ENCODE measurements around the gene HOMER3.
"Not testable (repeated sequence)": the region's sequence is repeated elsewhere in the genome, so short reads cannot be mapped to it uniquely, and the experiment has no call there.

HOMER3 gene

DNA sequence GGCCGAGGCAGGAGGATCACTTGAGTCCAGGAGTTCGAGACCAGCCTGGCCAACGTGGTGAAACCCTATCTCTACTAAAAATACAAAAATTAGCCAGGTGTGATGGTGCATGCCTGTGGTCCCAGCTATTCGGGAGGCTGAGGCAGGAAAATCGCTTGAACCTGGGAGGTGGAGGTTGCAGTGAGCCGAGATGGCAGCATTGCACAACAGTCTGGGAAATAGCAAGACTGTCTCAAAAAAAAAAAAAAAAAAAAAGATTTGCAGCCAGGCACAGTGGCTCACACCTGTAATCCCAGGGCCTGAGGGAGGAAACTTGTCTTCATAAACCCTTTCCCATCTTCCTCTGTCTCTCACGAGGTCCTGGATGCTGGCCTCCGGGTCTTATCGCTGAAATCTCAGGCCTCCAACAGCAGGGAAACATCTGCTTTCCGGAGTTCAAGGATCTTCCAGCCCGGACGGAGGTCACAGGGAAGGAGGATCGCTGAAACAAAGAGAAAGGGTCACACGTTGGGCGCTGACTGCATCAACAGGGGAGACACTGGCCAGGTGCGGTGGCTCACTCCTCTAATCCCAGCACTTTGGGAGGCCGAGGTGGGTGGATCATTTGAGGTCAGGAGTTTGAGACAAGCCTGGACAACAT is 11.5 kb upstream of the HOMER3 start:
- DNase-seq: not testable (repeated sequence)

DNA sequence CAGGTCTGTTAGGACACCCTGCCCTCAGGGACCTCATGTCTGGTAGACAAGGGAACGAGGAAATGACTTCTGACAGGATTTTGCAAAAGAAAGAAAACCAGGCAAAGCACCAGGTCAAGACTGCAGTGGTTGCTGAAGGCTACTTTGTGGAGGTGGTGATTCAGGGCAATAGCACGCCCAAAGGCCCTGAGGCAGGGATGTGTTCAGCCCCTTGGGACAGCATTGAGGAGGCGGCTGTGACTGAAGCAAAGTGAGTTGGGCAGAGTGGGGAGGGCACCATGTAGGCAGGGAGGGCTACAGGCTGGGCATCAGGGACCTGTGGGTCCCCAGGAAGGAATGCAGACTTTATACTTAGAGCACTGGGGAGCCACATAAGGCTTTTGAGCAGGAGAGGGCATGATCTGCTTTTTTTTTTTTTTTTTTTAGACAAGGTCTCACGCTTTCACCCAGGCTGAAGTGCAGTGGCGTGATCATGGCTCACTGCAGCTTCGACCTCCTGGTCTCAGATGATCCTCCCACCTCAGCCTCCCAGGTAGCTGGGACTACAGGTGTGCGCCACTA is 10.8 kb upstream of the HOMER3 start:
- DNase-seq: no peak

DNA sequence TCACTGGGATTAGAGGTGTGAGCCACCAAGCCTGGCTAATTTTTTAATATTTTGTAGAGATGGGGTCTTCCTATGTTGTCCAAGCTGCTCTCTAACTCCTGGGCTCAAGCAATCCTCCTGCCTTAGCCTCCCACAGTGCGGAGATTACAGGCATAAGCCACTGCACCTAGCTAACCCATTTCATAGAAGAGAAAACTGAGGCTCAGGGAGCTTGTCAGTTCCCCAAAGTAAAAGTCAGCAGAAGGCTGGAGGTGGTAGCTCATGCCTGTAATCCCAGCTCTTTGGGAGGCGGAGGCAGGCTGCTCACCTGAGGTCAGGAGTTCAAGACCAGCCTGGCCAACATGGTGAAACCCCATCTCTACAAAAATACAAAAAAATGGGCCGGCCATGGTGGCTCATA is 8.8 kb upstream of the HOMER3 start:
- DNase-seq: no peak

DNA sequence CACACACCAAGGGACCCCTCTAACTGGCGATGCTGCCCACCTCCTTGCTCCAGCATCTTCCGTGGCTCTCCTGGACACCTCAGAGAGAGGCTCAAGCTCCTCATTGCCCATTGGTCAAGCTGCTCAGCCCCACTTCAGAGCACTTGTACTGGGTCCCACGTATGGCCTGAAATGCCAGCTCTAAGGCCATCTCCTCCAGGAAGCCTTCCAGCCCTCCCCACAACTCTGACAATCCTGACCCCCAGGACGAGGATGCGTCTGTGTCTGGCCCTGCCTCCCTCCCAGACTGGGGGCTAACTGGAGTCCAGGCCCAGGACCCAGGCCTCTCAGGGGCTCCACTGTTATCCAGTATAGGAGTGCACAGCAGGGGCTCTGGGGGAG is 7.9 kb upstream of the HOMER3 start:
- DNase-seq: no peak

DNA sequence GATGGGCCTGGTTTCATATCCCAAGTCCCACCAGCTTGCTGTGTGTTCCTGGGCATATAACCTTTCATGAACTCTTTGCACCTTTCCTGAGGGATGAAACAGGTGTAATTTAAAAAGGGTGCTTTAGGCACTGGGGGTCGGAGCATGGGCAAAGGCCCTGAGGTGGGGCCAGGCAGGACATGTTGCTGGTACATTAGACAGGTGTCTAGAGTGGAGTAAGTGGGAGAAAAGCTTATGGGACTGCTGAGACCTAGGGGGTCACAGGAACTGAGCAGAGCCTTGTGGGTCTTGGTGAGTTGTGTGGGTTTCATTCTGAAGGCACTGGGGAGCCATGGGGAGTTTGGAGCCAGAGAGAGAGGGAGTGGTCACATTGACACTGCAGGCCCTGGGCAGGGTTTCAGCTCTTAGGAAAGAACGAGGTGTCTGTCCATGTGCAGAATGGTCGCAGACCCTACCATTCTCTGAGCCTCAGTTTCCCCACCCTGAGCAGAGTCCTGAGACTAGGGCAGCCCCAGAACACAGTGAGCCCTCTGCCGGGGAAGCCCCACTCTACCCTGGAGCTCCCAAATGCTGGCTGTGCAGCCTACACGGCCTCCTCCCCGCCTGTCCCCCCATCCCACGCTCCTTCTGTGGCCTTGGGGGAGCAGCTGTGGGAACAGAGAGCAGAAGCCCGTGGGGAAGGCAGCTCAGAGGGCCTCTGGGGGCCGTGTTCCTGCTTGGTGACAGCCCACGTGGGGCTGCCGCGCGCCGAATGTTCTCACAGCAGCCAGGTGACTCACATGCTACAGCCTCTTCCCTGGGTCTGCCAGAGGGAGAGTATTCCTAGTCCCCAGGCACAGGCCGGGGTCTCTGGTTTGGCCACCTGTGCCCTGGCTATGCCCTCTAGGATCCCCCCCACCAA is 7.3 kb upstream of the HOMER3 start:
- DNase-seq: no peak

DNA sequence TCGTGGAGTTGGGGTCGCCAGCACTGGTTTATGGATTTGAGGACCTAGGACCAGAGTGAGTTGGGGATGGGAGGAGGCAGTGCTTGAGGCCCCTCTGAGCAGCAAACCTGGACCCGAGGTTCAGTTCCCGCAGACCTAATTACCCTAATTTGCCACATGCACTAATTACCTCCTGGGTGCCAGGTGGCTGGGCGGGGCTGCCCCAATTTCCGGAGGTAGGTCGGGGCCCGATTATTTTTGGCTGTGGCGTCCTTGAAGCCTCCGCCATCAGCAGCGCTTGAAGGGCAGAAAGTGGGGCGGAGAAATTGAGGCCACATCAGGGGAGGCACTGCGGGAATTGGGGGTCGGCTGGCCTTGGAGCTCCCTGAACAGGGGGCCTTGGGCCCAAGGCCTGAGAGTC is 5.9 kb upstream of the HOMER3 start:
- no peak for DNase-seq

DNA sequence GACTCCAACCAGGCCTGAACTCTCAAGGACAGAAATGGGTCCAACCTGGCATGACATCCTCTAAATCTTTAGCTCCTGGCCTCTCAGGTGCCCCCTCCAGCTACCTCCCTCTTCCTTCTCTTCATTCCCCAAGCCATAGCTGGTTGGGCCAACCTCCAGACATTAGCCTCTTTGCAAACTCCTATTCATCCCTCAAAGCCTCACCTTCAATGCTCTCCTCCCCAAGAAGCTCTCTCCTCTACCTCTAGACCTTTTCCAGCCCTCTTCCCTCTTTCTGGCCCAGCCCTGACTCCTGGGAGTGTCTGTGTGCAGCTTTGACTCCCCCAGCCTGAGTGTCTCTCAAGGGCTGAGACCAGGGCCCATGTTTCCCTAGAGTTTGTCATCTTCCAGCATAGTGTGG is 5.3 kb upstream of the HOMER3 start:
- DNase-seq: no peak

DNA sequence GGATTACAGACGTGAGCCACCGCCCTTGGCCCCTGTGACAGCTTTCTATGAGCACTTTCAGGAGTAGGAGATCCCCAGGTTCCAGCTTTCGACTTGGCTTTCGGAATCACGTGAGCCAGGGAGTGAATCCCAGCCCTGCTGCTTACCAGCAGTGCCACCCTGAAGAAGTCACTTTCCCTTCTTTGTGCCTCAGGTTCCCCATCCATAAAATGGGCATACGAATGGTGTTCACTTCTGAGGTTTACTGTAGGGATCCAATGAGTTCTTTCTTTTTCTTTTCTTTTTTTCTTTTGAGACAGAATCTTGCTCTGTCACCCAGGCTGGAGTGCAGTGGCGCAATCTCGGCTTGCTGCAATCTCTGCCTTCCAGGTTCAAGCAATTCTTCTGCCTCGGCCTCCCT is 4.3 kb upstream of the HOMER3 start:
- DNase-seq: no peak

DNA sequence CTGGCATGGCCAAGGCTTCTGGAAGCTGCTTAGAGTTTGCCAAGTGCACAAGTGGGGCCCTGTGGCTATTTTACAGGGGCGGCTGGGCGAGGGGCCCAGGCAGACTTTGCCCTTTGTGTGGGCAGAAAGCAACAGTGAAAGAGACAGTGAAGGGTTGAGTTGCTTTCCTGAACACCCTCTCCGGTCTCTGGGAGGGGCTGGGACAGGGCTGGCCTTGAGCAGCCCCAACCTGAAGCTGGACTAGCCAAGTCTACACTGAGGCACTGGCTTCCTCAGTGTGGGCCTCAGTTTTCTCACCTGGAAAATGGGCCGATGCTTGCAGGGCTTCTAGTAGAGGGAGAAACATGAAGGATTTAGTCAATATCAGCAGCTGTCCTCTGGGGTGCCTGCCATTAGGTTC is 2.4 kb upstream of the HOMER3 start:
- no peak for DNase-seq

DNA sequence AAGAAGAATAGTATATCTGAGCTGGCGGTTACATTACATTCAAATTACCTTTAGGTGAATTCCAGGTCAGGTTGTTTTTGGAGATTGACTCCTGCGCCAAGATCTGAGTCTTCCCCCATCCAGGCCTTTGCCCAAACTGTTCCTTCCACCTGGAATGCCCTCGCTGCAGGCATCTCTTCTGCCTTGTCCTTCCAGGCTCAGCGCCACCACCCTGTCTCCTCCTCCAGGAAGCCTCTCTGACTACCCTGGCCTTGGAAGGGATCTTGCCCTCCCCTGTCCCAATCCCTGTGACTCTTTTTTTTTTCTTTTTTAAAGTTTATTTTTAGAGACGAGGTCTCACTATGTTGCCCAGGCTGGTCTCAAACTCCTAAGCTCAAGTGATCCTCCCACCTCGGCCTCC is 1.7 kb upstream of the HOMER3 start:
- no peak for DNase-seq

DNA sequence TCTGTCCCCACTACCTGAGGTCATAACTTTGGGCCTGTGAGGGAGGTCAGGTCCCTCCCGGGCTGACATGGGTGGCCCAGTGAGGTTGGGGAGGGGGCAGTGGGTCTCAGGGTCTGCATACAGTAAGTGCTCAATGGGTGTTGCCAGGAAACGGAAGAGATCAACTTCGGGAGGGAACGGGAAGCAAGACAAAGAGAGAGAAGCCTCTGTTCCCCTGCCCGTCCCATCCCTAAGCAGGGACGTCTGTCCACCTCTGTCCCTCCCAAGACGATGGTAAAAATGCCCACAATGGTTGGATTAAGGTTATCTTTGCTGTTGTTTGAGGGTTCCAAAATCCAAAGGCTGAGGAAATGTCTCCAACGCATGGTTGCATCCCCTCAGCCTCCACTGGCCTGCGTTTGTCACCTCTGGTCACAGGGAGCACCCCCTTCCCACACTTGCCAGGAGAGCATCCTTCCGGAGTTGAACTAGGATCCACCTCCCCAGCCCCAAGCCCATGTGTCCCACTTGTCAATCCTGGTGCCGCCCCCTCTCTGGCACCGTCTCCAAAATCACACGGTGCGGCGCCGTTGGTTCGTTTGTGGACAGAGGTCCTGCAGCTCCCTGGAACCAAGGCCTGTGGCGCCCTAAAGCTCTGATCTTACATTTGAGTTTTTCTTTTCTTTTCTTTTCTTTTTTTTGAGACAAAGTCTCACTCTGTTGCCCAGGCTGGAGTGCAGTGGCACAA is 774 bp upstream of the HOMER3 start:
- DNase-seq: no peak

DNA sequence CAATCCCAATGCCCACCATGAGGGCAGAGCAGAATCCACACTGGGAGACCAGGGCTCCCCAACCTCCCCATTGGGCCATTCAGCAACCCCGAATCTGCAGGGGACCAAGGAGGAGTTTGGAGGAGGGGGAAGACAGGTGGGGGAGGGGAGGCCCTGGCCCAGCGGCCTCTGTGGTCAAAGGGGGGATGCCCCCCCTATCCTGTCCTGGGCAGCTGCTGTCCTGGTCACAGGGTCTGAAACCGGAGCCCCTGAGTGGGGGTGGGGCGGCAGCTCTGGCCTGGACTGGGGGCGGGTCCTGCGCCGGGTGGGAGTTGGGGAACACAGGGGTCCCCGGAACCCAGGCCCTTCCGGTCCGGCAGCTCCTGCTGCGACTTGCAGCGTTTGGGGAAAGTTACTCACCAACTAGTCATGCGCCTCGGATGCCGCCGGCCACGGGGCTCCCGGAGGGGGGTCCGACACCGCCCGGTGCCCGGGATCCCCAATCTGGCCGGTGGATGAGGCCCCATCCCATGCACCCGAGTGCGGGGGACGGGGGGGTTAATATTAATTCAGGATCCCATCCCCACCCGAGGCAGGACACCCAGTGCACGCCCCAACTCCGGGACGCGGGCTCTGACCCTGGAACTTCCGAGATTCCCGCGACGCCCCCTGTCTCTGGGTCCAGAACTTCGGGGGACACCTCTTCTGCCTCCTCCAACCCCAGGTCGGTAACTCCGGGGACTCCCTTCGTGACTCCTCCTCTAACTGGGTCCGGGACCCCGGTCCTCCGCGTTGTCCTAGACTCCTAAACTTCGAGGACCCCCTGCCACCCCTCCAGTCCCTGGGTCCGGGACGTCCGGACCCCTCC is 872 bp downstream of the HOMER3 start:
- DNase-seq: no peak

DNA sequence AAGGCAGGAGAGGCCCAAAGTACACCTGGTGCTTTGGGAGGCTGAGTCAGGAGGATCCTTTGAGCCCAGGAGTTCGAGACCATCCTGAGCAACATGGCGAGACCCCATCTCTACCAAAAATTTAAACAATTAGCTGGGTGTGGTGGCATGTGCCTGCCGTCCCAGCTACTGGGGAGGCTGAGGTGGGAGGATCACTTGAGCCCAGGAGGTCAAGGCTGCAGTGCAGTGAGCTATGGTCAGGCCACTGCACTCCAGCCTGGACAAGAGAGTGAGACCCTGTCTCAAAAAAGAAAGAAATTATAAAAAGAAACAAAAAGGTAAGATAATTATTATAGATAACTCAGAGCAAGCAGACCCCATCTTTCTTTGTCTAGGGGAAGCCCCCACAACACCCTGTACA is 1.9 kb downstream of the HOMER3 start:
- no peak for DNase-seq

DNA sequence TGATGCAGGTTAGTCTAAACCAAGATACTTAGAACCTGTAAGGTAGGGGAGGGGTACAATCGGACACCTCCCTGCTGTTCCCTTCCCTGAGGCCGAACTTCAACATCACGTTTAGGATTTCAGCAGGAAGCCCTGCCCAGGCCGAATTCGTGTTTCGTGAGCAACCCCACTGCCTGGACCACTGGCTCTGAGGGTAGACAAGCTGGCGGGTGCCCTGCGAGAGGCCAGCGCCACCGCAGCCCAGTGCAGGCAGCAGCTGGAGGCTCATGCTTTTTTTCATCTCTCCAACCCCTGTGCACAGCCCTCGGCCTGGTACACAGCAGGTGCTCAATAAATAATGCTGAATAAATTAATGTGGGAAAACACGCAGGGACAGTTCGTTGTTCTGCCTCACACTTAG is 7.7 kb downstream of the HOMER3 start:
- no peak for DNase-seq

DNA sequence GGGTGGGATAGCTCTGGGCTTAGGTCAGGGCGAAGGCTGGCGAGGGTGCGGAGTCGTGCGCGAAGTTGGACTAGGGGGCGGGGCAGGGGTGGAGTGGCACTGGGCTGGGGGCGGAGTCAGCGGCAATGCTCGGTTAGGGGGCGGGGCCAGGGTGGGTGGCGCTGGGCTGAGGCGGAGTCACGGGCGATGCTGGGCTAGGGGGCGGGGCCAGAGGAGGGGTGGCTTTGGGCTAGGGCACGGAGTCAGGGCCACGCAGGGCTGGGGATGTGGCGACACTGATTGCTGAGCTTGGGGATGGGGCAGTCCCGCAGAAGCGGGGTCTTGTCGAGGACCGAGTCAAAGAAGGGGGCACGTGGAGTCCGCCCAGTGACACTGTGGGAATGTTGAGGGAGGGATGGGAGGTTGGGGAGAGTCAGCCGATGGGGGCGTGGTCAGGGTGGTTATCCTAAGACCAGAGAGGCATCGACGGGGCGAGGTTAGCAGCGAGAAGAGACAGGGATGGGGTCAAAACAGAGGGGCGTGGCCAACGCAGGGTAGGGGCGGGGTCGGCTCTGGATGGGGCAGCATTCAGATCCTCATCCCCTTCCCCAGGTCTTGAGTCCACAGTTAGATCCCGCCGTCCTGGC is 8.7 kb downstream of the HOMER3 start:
- DNase-seq: no peak

DNA sequence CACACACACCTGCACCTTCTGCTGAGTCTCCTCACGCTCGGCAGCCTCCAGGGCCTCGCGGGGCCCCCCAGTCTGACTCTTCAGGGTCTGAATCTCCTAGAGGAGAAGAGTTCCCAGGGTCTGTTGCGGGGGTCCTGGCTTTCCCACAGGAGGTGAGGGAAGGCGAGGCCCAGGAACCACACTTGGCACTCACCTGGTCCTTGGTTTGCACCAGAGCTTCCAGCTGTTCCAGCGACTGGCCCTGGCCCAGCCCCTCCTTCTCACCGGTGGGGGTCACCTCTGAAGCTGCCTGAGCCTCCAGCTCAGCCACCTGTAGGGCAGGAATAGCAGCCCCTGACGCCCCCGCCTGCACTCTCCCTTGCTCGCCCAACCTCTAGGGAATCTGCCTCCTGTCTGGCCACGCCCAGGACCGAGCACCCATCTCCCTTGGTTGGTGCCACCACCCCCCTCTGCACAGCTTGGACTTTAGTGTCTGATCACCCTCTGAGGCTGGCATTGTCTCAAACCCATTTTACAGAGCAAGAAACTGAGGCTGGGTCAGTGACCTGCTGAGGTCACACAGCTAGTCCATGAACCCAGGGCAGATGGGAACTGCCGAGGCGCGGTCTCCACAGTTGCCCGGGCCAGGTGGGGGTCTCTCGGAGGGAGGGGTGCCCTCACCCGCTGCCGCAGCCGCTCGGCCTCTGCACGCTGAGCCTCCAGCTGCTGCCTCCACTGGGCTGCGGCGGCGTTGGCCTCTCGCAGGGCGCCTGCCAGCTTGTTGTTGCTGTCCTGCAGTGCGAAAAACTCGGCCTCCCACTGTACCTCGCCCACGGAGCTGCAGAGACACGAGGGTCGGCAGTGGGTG is 9.5 kb downstream of the HOMER3 start:
- no peak for DNase-seq

DNA sequence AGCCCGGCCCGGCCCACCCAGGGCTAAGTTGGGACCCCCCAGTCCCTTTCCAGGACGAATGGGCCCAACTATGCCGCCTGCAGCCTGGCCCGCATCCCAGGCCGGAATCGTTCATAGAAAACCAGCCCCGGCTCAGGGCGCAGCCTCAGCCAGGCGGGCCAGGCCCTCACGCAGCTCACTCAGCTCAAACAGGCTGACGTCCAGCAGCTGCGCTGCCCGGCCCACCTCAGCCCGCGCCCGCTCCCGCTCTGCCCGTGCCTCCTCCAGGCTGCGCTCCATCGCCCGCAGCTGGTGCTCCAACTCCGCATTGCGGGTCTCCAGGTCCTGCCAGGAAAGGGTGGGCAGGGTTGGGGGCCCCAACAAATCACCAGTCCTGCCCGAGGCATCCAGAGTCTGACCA is 11.7 kb downstream of the HOMER3 start:
- no peak for DNase-seq

DNA sequence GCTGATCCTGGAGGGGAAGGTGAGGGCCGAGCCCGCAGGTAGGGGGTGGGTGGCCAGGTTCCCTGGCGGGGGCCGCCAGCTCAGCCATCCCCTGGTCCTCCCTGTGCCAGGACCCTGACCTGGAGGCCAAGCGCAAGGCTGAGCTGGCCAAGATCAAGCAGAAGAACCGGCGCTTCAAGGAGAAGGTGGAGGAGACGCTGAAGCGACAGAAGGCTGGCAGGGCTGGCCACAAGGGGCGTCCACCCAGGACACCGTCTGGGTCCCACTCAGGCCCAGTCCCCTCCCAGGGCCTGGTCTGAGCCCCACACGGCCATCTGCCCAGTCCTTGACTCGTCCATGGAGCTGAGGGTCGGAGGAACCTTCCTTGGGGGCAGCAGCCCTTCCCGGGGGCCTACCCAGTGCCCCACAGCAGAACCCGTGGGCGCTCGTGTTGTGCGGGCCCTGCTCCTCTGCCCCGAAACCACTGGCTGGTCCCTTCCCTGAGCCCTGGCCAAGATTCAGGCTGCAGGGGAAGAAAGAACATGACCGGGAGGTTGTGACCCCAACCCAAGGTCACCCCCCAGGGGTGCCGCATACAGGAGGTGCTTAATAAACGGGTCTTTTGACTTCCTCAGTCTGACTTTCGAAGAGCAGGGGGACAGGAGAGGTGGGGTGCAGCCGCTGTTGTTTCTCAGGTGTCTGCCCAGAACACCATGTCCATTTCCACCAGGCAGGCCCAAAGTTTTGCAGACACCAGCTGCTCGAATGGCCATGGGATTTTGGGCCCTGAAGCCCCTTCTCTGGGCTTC is 12.8 kb downstream of the HOMER3 start:
- DNase-seq: no peak

DNA sequence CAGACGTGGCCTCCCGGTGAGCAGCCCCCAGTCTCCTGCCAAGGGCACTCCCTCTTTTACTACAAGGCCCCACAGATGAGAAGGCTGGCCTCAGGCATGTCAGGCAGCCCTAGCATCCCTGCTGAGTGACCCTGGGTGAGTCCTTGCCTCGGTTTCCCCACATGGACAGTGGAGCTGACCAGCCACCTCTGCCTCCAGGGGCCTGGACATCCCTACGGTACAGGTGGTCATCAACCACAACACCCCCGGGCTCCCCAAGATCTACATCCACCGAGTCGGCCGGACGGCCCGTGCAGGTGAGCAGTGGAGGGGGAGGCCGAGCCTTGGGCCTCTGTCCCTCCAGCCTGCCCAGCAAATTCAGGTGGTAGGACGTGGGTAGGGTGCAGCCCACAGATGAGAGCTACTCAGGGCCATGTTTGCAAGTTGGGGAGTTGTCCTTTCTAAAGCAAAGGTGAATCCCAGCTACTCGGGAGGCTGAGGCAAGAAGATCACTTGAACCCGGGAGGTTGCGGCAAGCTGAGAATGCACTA is 16.3 kb downstream of the HOMER3 start:
- no peak for DNase-seq
